Measurements from ENCODE around the gene RNF207. TPM values are rescaled to one million over a fixed set of nuclear protein-coding genes. Genes with fewer than 3 reads are reported as not detected.
A peak's percentile ranks its signal among the peaks of the same experiment; 100 is the strongest.

The RNF207 gene
- total RNA-seq, 2 donors from 2014 or later, result 4.8 to 7.7 TPM

DNA sequence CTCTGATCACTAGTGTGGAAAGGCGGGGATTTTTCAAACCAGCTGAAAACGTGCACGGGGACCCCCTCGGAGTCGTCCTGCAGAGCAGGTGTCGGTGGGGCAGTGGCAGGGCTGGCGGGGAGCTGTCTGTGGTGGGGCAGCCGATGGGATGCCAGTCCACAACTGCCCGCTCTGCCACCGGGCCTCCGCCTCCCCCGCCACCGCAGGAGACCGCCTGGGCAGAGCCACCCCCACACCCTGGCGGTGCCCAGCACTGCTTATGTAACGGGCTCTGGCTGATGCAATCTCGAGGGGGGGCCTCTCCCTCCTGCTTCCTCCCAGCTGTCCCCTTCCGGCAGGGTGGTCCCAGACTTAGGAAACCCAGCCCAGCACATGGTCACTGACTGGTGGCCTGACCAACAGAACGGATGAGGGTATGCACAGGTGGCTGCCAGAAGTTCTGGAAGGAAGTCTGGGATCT, 35.1 kb upstream of the RNF207 start:
- H3K27ac Mint-ChIP-seq, result no peak overlapping the region
- Histone ChIP-seq H3K4me1 (ENCODE audit: control insufficient read depth, insufficient read depth, low read length) (no peaks in the 10 kb centered on the region), H3K36me3 (ENCODE audit: control insufficient read depth, insufficient read depth, low read length) (no peaks in the 10 kb centered on the region), H3K9ac (ENCODE audit: extremely low read depth, low read length, poor library complexity, severe bottlenecking) (no peak overlapping the region), H3K4me3 (ENCODE audit: low read length) (no peak overlapping the region), H3K9me3 (ENCODE audit: control insufficient read depth, low read length) (no peaks in the 10 kb centered on the region), H3K27me3 (ENCODE audit: control insufficient read depth, insufficient read depth, low read length, poor library complexity, severe bottlenecking) (peaks cover 5% of the 10 kb centered on the region), H3K27ac (ENCODE audit: low read depth, low read length) (no peak overlapping the region)
- no peaks in the 10 kb centered on the region for H3K4me1 Mint-ChIP-seq
- DNase-seq, result no peak
- WGBS, 2 experiments (ENCODE audit: insufficient coverage in 1 of 2, insufficient read length in 1 of 2), result 86 to 96% methylated on average over 9 to 19 of the region's 19 CpGs
- H3K36me3 Mint-ChIP-seq (ENCODE audit: low read depth), result no peaks in the 10 kb centered on the region
- no peak overlapping the region for H3K4me3 Mint-ChIP-seq
- H3K27me3 Mint-ChIP-seq (ENCODE audit: insufficient read depth), result no peaks in the 10 kb centered on the region
- no peaks in the 10 kb centered on the region for H3K9me3 Mint-ChIP-seq
- TF ChIP-seq, protein P1, sequence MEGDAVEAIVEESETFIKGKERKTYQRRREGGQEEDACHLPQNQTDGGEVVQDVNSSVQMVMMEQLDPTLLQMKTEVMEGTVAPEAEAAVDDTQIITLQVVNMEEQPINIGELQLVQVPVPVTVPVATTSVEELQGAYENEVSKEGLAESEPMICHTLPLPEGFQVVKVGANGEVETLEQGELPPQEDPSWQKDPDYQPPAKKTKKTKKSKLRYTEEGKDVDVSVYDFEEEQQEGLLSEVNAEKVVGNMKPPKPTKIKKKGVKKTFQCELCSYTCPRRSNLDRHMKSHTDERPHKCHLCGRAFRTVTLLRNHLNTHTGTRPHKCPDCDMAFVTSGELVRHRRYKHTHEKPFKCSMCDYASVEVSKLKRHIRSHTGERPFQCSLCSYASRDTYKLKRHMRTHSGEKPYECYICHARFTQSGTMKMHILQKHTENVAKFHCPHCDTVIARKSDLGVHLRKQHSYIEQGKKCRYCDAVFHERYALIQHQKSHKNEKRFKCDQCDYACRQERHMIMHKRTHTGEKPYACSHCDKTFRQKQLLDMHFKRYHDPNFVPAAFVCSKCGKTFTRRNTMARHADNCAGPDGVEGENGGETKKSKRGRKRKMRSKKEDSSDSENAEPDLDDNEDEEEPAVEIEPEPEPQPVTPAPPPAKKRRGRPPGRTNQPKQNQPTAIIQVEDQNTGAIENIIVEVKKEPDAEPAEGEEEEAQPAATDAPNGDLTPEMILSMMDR (conservative IDR thresholded peaks at IDR 0.05), result no peak

GRCh38 chr1:6171548-6172124, 34.3 kb upstream of the RNF207 start:
- Histone ChIP-seq H3K9me3 (ENCODE audit: control insufficient read depth, low read length) (no peaks in the 10 kb centered on the region), H3K4me3 (ENCODE audit: low read length) (no peak overlapping the region), H3K27ac (ENCODE audit: low read depth, low read length) (no peak overlapping the region), H3K9ac (ENCODE audit: extremely low read depth, low read length, poor library complexity, severe bottlenecking) (no peak overlapping the region), H3K36me3 (ENCODE audit: control insufficient read depth, insufficient read depth, low read length) (no peaks in the 10 kb centered on the region), H3K27me3 (ENCODE audit: control insufficient read depth, insufficient read depth, low read length, poor library complexity, severe bottlenecking) (peaks cover 14% of the 10 kb centered on the region), H3K4me1 (ENCODE audit: control insufficient read depth, insufficient read depth, low read length) (no peaks in the 10 kb centered on the region)
- Mint-ChIP-seq H3K27ac (no peak overlapping the region), H3K27me3 (ENCODE audit: insufficient read depth) (no peaks in the 10 kb centered on the region), H3K4me3 (no peak overlapping the region), H3K36me3 (ENCODE audit: low read depth) (no peaks in the 10 kb centered on the region), H3K9me3 (no peaks in the 10 kb centered on the region), H3K4me1 (no peaks in the 10 kb centered on the region)
- 69 to 70% methylated on average over 2 to 10 of the region's 10 CpGs for WGBS, 2 experiments (ENCODE audit: insufficient coverage in 1 of 2, insufficient read length in 1 of 2)
- peak; percentile 88 for DNase-seq
- TF ChIP-seq, protein P1 (conservative IDR thresholded peaks at IDR 0.05), result peak; percentile 76

GRCh38 chr1:6172549-6172948, 33.4 kb upstream of the RNF207 start:
- Histone ChIP-seq H3K9me3 (ENCODE audit: control insufficient read depth, low read length) (no peaks in the 10 kb centered on the region), H3K4me1 (ENCODE audit: control insufficient read depth, insufficient read depth, low read length) (no peaks in the 10 kb centered on the region), H3K27me3 (ENCODE audit: control insufficient read depth, insufficient read depth, low read length, poor library complexity, severe bottlenecking) (peaks cover 23% of the 10 kb centered on the region), H3K9ac (ENCODE audit: extremely low read depth, low read length, poor library complexity, severe bottlenecking) (no peak overlapping the region), H3K36me3 (ENCODE audit: control insufficient read depth, insufficient read depth, low read length) (no peaks in the 10 kb centered on the region), H3K27ac (ENCODE audit: low read depth, low read length) (no peak overlapping the region), H3K4me3 (ENCODE audit: low read length) (no peak overlapping the region)
- 93 to 100% methylated on average over 3 to 10 of the region's 10 CpGs for WGBS, 2 experiments (ENCODE audit: insufficient coverage in 1 of 2, insufficient read length in 1 of 2)
- Mint-ChIP-seq H3K27me3 (ENCODE audit: insufficient read depth) (no peaks in the 10 kb centered on the region), H3K9me3 (no peaks in the 10 kb centered on the region), H3K4me3 (no peak overlapping the region), H3K27ac (no peak overlapping the region), H3K36me3 (ENCODE audit: low read depth) (no peaks in the 10 kb centered on the region), H3K4me1 (no peaks in the 10 kb centered on the region)
- TF ChIP-seq, protein P1 (conservative IDR thresholded peaks at IDR 0.05), result no peak
- DNase-seq, result no peak

Data from endodermal cell (in vitro differentiated cells).